ENCODE data around the gene KLHL9. TPM values are rescaled to one million over a fixed set of nuclear protein-coding genes. Genes with fewer than 3 reads are reported as not detected.

Gene KLHL9
- total RNA-seq, 4 donors from 2014 or later = 12.0 to 17.2 (median 13.9) TPM

DNA sequence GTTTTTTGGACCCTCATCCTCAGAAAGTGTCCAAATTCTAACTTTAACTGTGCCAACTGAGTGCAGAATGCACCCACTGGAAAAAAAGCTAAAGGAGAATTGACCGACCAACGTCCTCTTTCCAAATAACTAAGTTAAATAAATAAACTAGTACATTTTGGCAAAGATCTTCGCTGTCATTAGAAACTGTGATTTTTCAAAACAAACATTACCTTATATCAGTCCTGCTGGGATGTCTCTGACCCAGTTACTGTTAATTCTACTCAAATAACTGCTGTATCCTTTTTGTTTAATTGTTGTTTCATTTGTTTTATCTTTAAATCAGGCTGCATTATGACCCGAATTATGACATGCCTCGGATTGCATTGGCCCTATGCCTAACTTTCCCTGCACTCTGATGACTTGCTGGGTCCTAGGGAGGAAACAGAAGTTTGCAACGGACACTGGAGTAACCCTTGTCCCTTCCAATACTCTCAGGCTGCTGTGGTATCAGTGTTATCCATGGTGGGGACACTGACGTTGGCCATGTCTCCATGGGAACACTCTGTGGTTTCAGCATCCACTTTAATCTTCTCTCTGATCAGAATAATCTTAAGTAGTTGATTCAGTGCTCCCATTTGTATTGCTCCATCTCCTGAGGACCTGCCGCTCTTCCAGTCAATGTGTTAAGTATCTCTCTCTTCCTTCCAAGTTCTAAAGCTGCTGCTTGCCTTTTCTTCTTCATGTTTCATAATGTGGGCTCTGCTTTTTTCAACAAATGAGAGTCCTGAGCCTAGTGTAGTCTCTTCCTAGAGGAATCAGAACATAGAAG, 19.0 kb downstream of the KLHL9 start:
- DNase-seq (ENCODE audit: low spot score in 2 of 2) = no peak
- peaks cover 3% of the 10 kb centered on the region for H3K36me3 ChIP-seq
- H3K27ac ChIP-seq = no peak overlapping the region
- no peaks in the 10 kb centered on the region for H3K9me3 ChIP-seq
- no peak overlapping the region for H3K4me3 ChIP-seq
- TF ChIP-seq POLR2AphosphoS5 (IDR thresholded peaks at IDR 0.05) = no peak
- H3K4me1 ChIP-seq = peaks cover 7% of the 10 kb centered on the region
- WGBS = 33% methylated on average over 8 of the region's 8 CpGs
- no peaks in the 10 kb centered on the region for H3K27me3 ChIP-seq

DNA sequence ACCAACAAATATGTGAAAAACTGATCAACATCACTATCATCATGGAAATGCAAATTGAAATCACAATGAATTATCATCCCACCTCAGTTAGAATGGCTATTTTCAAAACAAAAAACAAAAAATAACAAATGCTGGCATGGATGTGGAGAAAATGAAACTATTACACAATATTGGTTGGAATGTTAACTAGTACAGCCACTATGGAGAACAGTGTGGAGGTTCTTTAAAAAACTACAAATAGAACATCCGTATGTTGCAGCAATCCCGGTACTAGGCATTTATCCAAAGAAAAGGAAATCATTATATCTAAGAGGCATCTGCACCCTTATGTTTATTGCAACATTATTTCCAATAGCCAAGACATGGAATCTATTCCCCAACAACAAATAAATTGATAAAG, 21.1 kb downstream of the KLHL9 start:
- no peak for TF ChIP-seq POLR2A (IDR thresholded peaks at IDR 0.05)
- TF ChIP-seq, protein P1, sequence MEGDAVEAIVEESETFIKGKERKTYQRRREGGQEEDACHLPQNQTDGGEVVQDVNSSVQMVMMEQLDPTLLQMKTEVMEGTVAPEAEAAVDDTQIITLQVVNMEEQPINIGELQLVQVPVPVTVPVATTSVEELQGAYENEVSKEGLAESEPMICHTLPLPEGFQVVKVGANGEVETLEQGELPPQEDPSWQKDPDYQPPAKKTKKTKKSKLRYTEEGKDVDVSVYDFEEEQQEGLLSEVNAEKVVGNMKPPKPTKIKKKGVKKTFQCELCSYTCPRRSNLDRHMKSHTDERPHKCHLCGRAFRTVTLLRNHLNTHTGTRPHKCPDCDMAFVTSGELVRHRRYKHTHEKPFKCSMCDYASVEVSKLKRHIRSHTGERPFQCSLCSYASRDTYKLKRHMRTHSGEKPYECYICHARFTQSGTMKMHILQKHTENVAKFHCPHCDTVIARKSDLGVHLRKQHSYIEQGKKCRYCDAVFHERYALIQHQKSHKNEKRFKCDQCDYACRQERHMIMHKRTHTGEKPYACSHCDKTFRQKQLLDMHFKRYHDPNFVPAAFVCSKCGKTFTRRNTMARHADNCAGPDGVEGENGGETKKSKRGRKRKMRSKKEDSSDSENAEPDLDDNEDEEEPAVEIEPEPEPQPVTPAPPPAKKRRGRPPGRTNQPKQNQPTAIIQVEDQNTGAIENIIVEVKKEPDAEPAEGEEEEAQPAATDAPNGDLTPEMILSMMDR (IDR thresholded peaks at IDR 0.05) = no peak

DNA sequence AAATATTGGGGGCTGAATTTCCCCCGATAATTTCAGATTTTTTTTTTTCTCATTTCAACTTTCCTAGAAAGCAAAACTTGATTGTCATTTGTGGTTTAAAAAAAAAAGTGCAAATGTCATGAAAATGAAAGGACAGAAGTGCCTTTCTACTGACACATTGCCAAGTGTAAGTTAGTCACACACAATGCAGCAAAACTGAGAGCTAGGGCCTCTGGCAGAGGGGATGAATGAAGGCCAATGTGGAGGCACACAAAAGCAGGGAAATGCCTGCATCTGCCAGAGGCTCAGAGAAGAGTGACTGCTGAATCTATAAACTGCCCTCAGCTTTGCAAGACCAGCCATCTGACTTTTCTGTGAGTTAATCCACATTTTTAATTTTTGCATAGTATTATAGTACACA, 23.3 kb downstream of the KLHL9 start:
- H3K27ac ChIP-seq = no peak overlapping the region
- H3K36me3 ChIP-seq = no peaks in the 10 kb centered on the region
- no peaks in the 10 kb centered on the region for H3K9me3 ChIP-seq
- H3K27me3 ChIP-seq = no peaks in the 10 kb centered on the region
- no peak overlapping the region for H3K4me3 ChIP-seq
- peaks cover 7% of the 10 kb centered on the region for H3K4me1 ChIP-seq
- TF ChIP-seq POLR2A (IDR thresholded peaks at IDR 0.05) (no peak), EP300 (IDR thresholded peaks at IDR 0.05) (no peak), POLR2AphosphoS5 (IDR thresholded peaks at IDR 0.05) (no peak)
- TF ChIP-seq, protein P1 (IDR thresholded peaks at IDR 0.05) = no peak
- 85% methylated on average over 1 of the region's 1 CpG for WGBS
- no peak for DNase-seq (ENCODE audit: low spot score in 2 of 2)

More for the DNA sequence above, 21.1 kb downstream of the KLHL9 start:
- H3K4me3 ChIP-seq = no peak overlapping the region
- no peaks in the 10 kb centered on the region for H3K36me3 ChIP-seq
- no peaks in the 10 kb centered on the region for H3K9me3 ChIP-seq
- 62% methylated on average over 2 of the region's 2 CpGs for whole genome bisulfite sequencing
- H3K4me1 ChIP-seq = peaks cover 7% of the 10 kb centered on the region
- no peaks in the 10 kb centered on the region for H3K27me3 ChIP-seq
- H3K27ac ChIP-seq = no peak overlapping the region
- DNase-seq (ENCODE audit: low spot score in 2 of 2) = no peak

DNA sequence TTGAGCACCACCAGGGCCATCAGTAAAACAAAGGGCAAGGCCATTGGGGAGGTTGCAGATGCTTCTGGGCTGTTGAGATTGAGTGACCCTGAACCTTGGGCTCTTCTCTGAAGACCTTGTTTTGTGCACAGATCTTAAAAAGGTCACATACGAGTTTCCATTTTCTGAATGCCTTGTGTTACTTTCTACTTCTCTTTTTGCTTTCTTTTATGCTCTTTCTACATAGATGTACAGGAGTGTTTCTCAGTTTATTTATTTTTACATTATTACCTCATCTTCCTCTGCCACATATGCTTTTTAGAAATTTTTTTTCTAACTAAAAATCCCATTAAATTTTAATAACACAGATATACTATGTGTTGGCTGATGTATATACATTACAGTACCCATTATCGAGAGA, 30.0 kb downstream of the KLHL9 start, which contains the start of gene IFNA5:
Gene IFNA5, minus strand, starts transcription at position 101 of the 400 bp plus-strand sequence. Its CDS starts 57 bp downstream, at position 44.
- DNase-seq (ENCODE audit: low spot score in 2 of 2) = no peak
- WGBS = 88% methylated on average over 2 of the region's 2 CpGs
- TF ChIP-seq EP300 (IDR thresholded peaks at IDR 0.05) = no peak
- TF ChIP-seq, protein P1 (IDR thresholded peaks at IDR 0.05) = no peak
- TF ChIP-seq POLR2A (IDR thresholded peaks at IDR 0.05) = no peak
- TF ChIP-seq POLR2AphosphoS5 (IDR thresholded peaks at IDR 0.05) = no peak

DNA sequence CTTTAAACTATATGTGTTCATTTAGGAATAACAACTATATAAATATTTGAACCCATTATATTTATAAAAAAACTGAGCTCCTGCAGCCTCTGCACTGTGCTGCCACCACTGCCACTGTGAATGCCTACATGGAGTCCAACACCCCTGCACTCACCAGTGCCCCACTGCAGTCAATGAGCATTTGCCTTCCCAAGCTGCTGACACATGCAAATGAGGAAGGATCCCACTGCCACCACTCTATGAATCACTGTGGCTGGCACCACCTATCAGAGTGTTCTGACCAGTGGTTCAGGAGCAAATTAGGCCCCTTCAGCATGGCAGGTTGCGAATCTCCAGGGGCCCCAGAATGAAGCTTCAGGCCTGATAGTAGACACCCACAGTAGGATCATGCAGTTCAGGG, 39.2 kb downstream of the KLHL9 start:
- no peaks in the 10 kb centered on the region for H3K36me3 ChIP-seq
- H3K27me3 ChIP-seq = no peaks in the 10 kb centered on the region
- 63% methylated on average over 1 of the region's 1 CpG for WGBS
- H3K27ac ChIP-seq = no peak overlapping the region
- peaks cover 3% of the 10 kb centered on the region for H3K4me1 ChIP-seq
- TF ChIP-seq EP300 (IDR thresholded peaks at IDR 0.05) (no peak), POLR2AphosphoS5 (IDR thresholded peaks at IDR 0.05) (no peak), POLR2A (IDR thresholded peaks at IDR 0.05) (no peak)
- TF ChIP-seq, protein P1 (IDR thresholded peaks at IDR 0.05) = no peak
- no peak for DNase-seq (ENCODE audit: low spot score in 2 of 2)
- H3K4me3 ChIP-seq = no peak overlapping the region
- H3K9me3 ChIP-seq = no peaks in the 10 kb centered on the region

More for the DNA sequence above, 30.0 kb downstream of the KLHL9 start, which contains the start of gene IFNA5:
- no peak within 1 kb of the TSS for H3K27ac ChIP-seq
- H3K4me3 ChIP-seq = no peak within 1 kb of the TSS
- H3K27me3 ChIP-seq = no peaks in the 10 kb centered on the region
- no peaks in the 10 kb centered on the region for H3K4me1 ChIP-seq
- no peaks in the 10 kb centered on the region for H3K36me3 ChIP-seq
- H3K9me3 ChIP-seq = no peaks in the 10 kb centered on the region

Data from suprapubic skin (tissue), 4 donors.